Mucosa of rectum (tissue), 2 donors: ENCODE measurements around the gene NPEPPS.

Experiments
- H3K27ac ChIP-seq, 2 donors: one replicate each; pipeline ENCODE4 v1.7.0; 2013; ENCODE audit warnings: inconsistent platforms in 2 of 2, low read depth in 2 of 2, low read length in 2 of 2
- H3K27me3 ChIP-seq, 2 donors: one replicate each; pipeline ENCODE4 v1.7.0; 2013; ENCODE audit warnings: low read length in 2 of 2; ENCODE audit not compliant: control insufficient read depth in 2 of 2, insufficient read depth in 2 of 2
- H3K36me3 ChIP-seq, 2 donors: one replicate each; pipeline ENCODE4 v1.7.0; 2013; ENCODE audit warnings: low read length in 2 of 2; ENCODE audit not compliant: control insufficient read depth in 2 of 2, insufficient read depth in 2 of 2
- H3K4me1 ChIP-seq, 2 donors: one replicate each; pipeline ENCODE4 v1.7.0; 2013; ENCODE audit warnings: low read length in 2 of 2, mild to moderate bottlenecking in 1 of 2; ENCODE audit not compliant: control insufficient read depth in 2 of 2, insufficient read depth in 2 of 2
- H3K4me3 ChIP-seq, 2 donors: one replicate each; pipeline ENCODE4 v1.7.0; 2013; ENCODE audit warnings: low read length in 2 of 2
- H3K9ac ChIP-seq, 2 donors: one replicate each; pipeline ENCODE4 v1.7.0; 2013; ENCODE audit warnings: low read length in 2 of 2, low read depth in 1 of 2, mild to moderate bottlenecking in 1 of 2
- H3K9me3 ChIP-seq, 2 donors: one replicate each; pipeline ENCODE4 v1.7.0; 2013; ENCODE audit warnings: low read length in 2 of 2; ENCODE audit not compliant: control insufficient read depth in 2 of 2
- donor health status: healthy.
- donor health status: Normal muscosa, but diverticular disease.

Gene NPEPPS

DNA sequence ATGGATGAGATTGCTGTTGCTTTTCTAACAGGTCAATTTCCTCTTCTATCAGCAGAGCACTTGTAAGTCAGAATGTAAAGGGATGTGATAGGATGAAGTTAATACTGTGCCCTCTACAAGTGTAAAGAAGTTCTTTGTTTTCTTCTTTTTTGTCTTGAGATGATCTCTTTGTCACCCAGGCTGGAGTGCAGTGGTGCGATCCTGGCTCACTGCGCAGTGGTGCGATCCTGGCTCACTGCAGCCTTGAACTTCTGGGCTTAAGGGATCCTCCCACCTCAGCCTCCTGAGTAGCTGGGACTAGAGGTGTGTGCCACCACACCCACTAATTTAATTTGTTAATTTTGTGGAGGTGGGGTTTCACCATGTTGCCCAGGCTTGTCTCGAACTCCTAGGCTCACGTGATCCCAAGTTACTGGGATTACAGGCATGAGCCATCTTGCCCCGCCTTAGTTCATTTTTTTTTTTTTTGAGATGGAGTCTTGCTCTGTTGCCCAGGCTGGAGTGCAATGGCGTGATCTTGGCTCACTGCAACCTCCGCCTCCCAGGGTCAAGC, 97.2 kb downstream of the NPEPPS start:
- H3K27ac ChIP-seq, result no peak overlapping the region
- no peak overlapping the region for H3K4me3 ChIP-seq
- no peak overlapping the region for H3K9ac ChIP-seq
- H3K4me1 ChIP-seq, result no peaks in the 10 kb centered on the region
- H3K9me3 ChIP-seq, result no peaks in the 10 kb centered on the region
- peaks cover 0 to 4% of the 10 kb centered on the region in 2 donors for H3K36me3 ChIP-seq
- H3K27me3 ChIP-seq, result no peaks in the 10 kb centered on the region

- Histone ChIP-seq H3K27me3 (no peaks in the 10 kb centered on the region), H3K36me3 (peaks cover 0 to under 1% of the 10 kb centered on the region in 2 donors), H3K27ac (no peak overlapping the region), H3K9ac (no peak overlapping the region), H3K4me3 (no peak overlapping the region), H3K9me3 (no peaks in the 10 kb centered on the region), H3K4me1 (no peaks in the 10 kb centered on the region)
Observed at GRCh38 chr17:47629826-47630225, 98.9 kb downstream of the NPEPPS start.

- Histone ChIP-seq H3K27me3 (no peaks in the 10 kb centered on the region), H3K4me1 (no peaks in the 10 kb centered on the region), H3K9ac (no peak overlapping the region), H3K27ac (no peak overlapping the region), H3K4me3 (no peak overlapping the region), H3K9me3 (no peaks in the 10 kb centered on the region), H3K36me3 (no peaks in the 10 kb centered on the region)
Observed at GRCh38 chr17:47630614-47631013, 99.7 kb downstream of the NPEPPS start.

DNA sequence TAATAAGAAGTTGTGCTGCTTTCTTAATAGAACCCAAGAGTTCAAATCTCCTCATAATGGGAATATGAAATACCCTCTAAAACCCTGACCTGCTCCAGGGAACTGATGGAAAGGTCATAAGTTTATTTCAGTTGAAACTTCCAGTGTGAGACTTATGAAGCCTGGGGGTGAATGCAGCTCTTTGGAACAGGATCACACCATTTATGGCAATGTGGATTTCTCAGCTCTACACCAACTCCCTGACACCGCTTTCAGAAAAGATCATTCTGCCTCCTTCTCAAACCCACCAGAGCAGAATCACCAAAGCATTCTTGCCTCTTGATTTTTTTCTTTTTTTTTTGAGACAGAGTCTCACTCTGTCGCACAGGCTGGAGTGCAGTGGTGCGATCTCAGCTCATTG, 102.1 kb downstream of the NPEPPS start:
- H3K4me1 ChIP-seq, result no peaks in the 10 kb centered on the region
- H3K36me3 ChIP-seq, result no peaks in the 10 kb centered on the region
- H3K27me3 ChIP-seq, result no peaks in the 10 kb centered on the region
- H3K9me3 ChIP-seq, result no peaks in the 10 kb centered on the region
- no peak overlapping the region for H3K9ac ChIP-seq
- H3K4me3 ChIP-seq, result no peak overlapping the region
- no peak overlapping the region for H3K27ac ChIP-seq

DNA sequence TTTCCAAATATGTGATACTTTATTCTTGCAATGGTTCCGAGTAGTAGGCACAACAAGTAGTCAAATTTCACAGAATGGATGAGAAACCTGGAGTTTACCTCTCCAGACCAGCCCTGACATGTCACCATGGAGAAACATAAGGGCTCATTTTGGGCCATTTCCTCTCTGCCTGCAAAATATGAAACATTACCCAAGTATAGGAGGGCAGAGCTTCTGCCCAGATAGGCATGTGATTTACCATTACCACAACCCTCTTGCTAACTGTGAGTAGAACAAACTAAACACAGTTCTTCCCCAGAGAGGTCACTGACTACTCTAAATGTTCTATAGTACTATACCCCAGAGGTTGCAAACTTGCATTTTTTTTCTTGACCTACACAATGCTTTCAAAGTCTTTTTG, 103.1 kb downstream of the NPEPPS start:
- Histone ChIP-seq H3K4me1 (no peaks in the 10 kb centered on the region), H3K36me3 (no peaks in the 10 kb centered on the region), H3K27ac (no peak overlapping the region), H3K9ac (no peak overlapping the region), H3K4me3 (no peak overlapping the region), H3K9me3 (no peaks in the 10 kb centered on the region), H3K27me3 (no peaks in the 10 kb centered on the region)

- no peaks in the 10 kb centered on the region for H3K4me1 ChIP-seq
- H3K27me3 ChIP-seq, result no peaks in the 10 kb centered on the region
- H3K36me3 ChIP-seq, result no peaks in the 10 kb centered on the region
Observed at GRCh38 chr17:47634870-47635269, 104.0 kb downstream of the NPEPPS start.

GRCh38 chr17:47635734-47636133, 104.8 kb downstream of the NPEPPS start:
- Histone ChIP-seq H3K9ac (no peak overlapping the region), H3K9me3 (no peaks in the 10 kb centered on the region), H3K36me3 (no peaks in the 10 kb centered on the region), H3K27me3 (no peaks in the 10 kb centered on the region), H3K4me3 (no peak overlapping the region), H3K4me1 (no peaks in the 10 kb centered on the region), H3K27ac (no peak overlapping the region)

More at GRCh38 chr17:47634870-47635269, 104.0 kb downstream of the NPEPPS start:
- Histone ChIP-seq H3K27ac (no peak overlapping the region), H3K9me3 (no peaks in the 10 kb centered on the region), H3K9ac (no peak overlapping the region), H3K4me3 (no peak overlapping the region)

DNA sequence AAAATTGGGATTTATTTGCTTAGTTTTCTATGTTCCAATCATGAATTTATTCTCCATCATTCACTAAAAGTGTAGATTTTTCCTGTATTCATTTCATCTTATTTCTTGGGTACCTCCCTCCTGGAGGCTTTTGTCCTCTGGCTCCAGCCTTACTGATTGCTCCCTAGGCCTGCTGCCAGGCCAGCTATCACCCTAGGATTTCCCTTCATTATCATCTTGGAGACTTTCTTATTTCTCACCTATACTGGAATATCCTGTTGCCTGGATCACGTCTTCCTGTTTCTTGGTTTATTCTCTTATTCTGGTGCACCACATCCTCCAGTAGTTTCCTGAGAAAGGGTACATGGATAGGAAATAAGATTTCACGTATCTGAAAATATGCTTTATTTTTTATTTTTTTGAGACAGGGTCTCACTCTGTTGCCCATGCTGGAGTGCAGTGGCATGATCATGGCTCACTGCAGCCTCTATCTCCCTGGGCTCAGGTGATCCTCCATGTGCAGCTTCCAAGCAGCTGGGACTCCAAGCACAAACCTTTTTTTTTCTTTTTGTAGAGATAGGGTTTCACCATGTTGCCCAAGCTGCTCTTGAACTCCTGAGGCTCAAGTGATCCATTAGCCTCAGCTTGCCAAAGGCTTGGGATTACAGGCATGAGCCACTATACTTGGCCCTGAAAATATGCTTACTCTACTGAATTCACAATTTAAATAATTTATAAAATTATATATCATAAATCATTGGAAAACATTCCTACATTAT, 105.5 kb downstream of the NPEPPS start:
- Histone ChIP-seq H3K27ac (no peak overlapping the region), H3K4me3 (no peak overlapping the region), H3K9ac (no peak overlapping the region), H3K4me1 (no peaks in the 10 kb centered on the region), H3K9me3 (no peaks in the 10 kb centered on the region), H3K36me3 (no peaks in the 10 kb centered on the region), H3K27me3 (no peaks in the 10 kb centered on the region)

- Histone ChIP-seq H3K36me3 (no peaks in the 10 kb centered on the region), H3K27me3 (no peaks in the 10 kb centered on the region), H3K4me3 (no peak overlapping the region), H3K4me1 (no peaks in the 10 kb centered on the region), H3K9ac (no peak overlapping the region), H3K9me3 (no peaks in the 10 kb centered on the region), H3K27ac (no peak overlapping the region)
Observed at GRCh38 chr17:47638903-47639302, 108.0 kb downstream of the NPEPPS start.

- H3K27ac ChIP-seq, result no peak overlapping the region
- H3K27me3 ChIP-seq, result no peaks in the 10 kb centered on the region
- no peak overlapping the region for H3K4me3 ChIP-seq
- H3K9me3 ChIP-seq, result no peaks in the 10 kb centered on the region
- H3K9ac ChIP-seq, result no peak overlapping the region
- no peaks in the 10 kb centered on the region for H3K4me1 ChIP-seq
- H3K36me3 ChIP-seq, result no peaks in the 10 kb centered on the region
Observed at GRCh38 chr17:47640076-47640475, 109.2 kb downstream of the NPEPPS start.
